ENCODE data around the gene AMPD2.

DNA sequence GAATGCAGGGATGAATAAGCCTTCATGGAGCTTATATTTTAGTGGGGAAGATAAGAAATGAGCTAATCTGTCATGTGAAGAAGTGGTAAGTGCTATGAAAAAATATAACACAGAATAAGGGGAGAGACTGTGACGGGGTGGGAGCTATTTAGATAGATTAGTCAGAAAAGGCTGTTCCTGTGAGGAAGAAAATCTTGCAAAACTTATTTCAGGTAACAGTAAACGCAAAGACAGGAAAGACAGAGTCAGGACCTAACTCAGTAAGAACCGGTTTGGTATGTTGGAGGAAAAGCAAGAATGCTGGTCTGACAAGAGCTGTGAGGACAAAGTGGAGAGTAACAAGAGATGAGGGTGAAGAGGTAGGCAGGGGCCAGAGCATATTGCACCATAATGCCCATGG is 49.2 kb upstream of the AMPD2 start:
- TF ChIP-seq, protein P1, sequence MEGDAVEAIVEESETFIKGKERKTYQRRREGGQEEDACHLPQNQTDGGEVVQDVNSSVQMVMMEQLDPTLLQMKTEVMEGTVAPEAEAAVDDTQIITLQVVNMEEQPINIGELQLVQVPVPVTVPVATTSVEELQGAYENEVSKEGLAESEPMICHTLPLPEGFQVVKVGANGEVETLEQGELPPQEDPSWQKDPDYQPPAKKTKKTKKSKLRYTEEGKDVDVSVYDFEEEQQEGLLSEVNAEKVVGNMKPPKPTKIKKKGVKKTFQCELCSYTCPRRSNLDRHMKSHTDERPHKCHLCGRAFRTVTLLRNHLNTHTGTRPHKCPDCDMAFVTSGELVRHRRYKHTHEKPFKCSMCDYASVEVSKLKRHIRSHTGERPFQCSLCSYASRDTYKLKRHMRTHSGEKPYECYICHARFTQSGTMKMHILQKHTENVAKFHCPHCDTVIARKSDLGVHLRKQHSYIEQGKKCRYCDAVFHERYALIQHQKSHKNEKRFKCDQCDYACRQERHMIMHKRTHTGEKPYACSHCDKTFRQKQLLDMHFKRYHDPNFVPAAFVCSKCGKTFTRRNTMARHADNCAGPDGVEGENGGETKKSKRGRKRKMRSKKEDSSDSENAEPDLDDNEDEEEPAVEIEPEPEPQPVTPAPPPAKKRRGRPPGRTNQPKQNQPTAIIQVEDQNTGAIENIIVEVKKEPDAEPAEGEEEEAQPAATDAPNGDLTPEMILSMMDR (IDR thresholded peaks at IDR 0.05; ENCODE audit: low read depth, low read length, poor library complexity, severe bottlenecking): no peak
- TF ChIP-seq EZH2phosphoT487 (IDR thresholded peaks at IDR 0.05; ENCODE audit: borderline replicate concordance, low read length): no peak

Data from DOHH2 (cell line).